ENCODE measurements around the gene PRDM16. TPM values are rescaled to one million over a fixed set of nuclear protein-coding genes. Genes with fewer than 3 reads are reported as not detected.

The PRDM16 gene
- total RNA-seq, 1 experiment from 2014 or later, result 5.3 TPM

DNA sequence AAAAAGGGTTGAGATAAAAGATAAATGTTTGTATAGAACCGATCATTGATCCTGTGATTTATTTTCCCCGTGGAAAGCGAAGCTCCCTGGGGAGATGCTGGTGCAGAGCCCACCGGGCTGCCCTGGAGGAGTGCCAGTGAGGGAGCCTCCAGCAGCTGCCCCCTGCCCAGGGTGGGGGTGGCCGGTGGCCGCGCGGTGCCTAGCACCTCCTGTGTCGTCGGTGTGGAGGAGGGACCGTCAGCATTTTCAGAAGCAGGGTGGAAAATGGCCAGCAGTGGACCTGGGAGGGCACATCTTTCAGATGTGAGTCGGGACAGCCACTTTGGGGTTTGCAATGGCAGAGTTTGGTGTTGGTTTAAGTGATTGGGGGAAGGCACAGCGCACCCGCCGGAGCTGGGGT, 164.0 kb downstream of the PRDM16 start:
- H3K9me3 ChIP-seq, result no peaks in the 10 kb centered on the region
- no peaks in the 10 kb centered on the region for H3K27me3 ChIP-seq (replicated peaks; ENCODE audit: control insufficient read depth, insufficient read depth, low read length)
- H3K4me1 Mint-ChIP-seq (ENCODE audit: low read depth, unreplicated experiment), result no peaks in the 10 kb centered on the region
- ChIA-PET POLR2A (no interaction called here), CTCF (no interaction called here)
- intact Hi-C loops (cut with micrococcal nuclease; ENCODE audit: unreplicated experiment), result no loop called here
- TF ChIP-seq, protein P1, sequence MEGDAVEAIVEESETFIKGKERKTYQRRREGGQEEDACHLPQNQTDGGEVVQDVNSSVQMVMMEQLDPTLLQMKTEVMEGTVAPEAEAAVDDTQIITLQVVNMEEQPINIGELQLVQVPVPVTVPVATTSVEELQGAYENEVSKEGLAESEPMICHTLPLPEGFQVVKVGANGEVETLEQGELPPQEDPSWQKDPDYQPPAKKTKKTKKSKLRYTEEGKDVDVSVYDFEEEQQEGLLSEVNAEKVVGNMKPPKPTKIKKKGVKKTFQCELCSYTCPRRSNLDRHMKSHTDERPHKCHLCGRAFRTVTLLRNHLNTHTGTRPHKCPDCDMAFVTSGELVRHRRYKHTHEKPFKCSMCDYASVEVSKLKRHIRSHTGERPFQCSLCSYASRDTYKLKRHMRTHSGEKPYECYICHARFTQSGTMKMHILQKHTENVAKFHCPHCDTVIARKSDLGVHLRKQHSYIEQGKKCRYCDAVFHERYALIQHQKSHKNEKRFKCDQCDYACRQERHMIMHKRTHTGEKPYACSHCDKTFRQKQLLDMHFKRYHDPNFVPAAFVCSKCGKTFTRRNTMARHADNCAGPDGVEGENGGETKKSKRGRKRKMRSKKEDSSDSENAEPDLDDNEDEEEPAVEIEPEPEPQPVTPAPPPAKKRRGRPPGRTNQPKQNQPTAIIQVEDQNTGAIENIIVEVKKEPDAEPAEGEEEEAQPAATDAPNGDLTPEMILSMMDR (IDR thresholded peaks at IDR 0.05; ENCODE audit: insufficient read depth in 1 of 2, low read depth in 1 of 2, low read length in 1 of 2, severe bottlenecking in 1 of 2, unreplicated experiment in 1 of 2), result no peak
- no peaks in the 10 kb centered on the region for H3K27me3 Mint-ChIP-seq (ENCODE audit: insufficient read depth, unreplicated experiment)
- no peaks in the 10 kb centered on the region for H3K4me1 ChIP-seq
- no peak overlapping the region for H3K4me3 ChIP-seq (ENCODE audit: low read depth, low read length)
- no peaks in the 10 kb centered on the region for H3K36me3 Mint-ChIP-seq (ENCODE audit: insufficient read depth, unreplicated experiment)
- no peaks in the 10 kb centered on the region for H3K9me3 Mint-ChIP-seq (ENCODE audit: unreplicated experiment)
- no peak overlapping the region for H3K27ac Mint-ChIP-seq (ENCODE audit: unreplicated experiment)
- no peak overlapping the region for H3K4me3 Mint-ChIP-seq (ENCODE audit: unreplicated experiment)
- no peak for DNase-seq
- H3K36me3 ChIP-seq (ENCODE audit: control insufficient read depth, insufficient read depth, low read length), result no peaks in the 10 kb centered on the region
- no TSS peak for BruUV-seq (replicated peaks)

DNA sequence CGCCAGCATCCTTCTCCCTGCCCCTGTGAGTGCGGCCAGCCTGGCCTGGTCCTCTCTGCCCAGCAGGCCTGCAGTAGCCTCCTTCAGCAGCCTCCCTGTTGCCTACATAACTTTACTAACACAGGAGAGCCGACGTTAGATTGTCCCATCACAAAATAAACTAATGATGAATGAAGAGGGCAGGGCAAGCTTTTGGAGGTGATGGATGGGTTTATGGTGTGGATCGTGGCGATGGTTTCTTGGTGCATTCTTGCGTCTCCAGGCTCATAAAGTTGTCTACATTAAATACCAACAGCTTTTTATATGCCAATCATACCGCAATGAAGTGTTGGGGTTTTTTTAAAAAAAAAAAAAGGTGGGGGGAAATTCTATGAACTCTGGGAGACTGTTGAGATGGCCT, 164.5 kb downstream of the PRDM16 start:
- Mint-ChIP-seq H3K4me3 (ENCODE audit: unreplicated experiment) (no peak overlapping the region), H3K9me3 (ENCODE audit: unreplicated experiment) (no peaks in the 10 kb centered on the region), H3K4me1 (ENCODE audit: low read depth, unreplicated experiment) (no peaks in the 10 kb centered on the region), H3K27ac (ENCODE audit: unreplicated experiment) (no peak overlapping the region), H3K36me3 (ENCODE audit: insufficient read depth, unreplicated experiment) (no peaks in the 10 kb centered on the region), H3K27me3 (ENCODE audit: insufficient read depth, unreplicated experiment) (no peaks in the 10 kb centered on the region)
- Histone ChIP-seq H3K9me3 (no peaks in the 10 kb centered on the region), H3K27me3 (replicated peaks; ENCODE audit: control insufficient read depth, insufficient read depth, low read length) (no peaks in the 10 kb centered on the region), H3K36me3 (ENCODE audit: control insufficient read depth, insufficient read depth, low read length) (no peaks in the 10 kb centered on the region), H3K4me3 (ENCODE audit: low read depth, low read length) (no peak overlapping the region), H3K4me1 (no peaks in the 10 kb centered on the region)
- BruUV-seq (replicated peaks), result no TSS peak
- no peak for DNase-seq
- intact Hi-C loops (cut with micrococcal nuclease; ENCODE audit: unreplicated experiment), result no loop called here
- TF ChIP-seq, protein P1 (IDR thresholded peaks at IDR 0.05; ENCODE audit: insufficient read depth in 1 of 2, low read depth in 1 of 2, low read length in 1 of 2, severe bottlenecking in 1 of 2, unreplicated experiment in 1 of 2), result no peak
- POLR2A ChIA-PET, result no interaction called here
- CTCF ChIA-PET, result no interaction called here

DNA sequence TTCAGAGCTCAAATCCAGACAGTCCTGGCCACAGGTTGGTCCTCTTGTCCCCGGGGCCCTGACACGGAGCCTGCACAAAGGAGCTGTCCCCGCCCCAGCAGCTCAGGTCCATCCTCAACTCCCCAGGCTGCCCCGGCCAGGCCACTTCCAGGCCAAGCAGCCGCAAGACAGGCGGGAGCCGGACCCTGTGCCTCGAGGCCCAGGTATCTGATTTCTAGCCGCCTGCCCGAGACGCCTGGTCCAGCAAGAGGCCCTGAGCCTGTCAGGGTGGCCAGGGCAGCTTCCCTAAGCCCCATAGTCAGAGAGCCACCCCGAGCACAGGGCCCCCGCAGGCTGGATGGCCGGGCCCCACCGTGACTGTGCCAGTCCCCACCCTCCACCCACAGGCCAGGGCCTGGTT, 165.3 kb downstream of the PRDM16 start:
- Histone ChIP-seq H3K36me3 (ENCODE audit: control insufficient read depth, insufficient read depth, low read length) (no peaks in the 10 kb centered on the region), H3K9me3 (no peaks in the 10 kb centered on the region), H3K4me1 (no peaks in the 10 kb centered on the region), H3K4me3 (ENCODE audit: low read depth, low read length) (no peak overlapping the region), H3K27me3 (replicated peaks; ENCODE audit: control insufficient read depth, insufficient read depth, low read length) (no peaks in the 10 kb centered on the region)
- H3K27me3 Mint-ChIP-seq (ENCODE audit: insufficient read depth, unreplicated experiment), result no peaks in the 10 kb centered on the region
- intact Hi-C loops (cut with micrococcal nuclease; ENCODE audit: unreplicated experiment), result no loop called here
- no peak overlapping the region for H3K27ac Mint-ChIP-seq (ENCODE audit: unreplicated experiment)
- H3K4me1 Mint-ChIP-seq (ENCODE audit: low read depth, unreplicated experiment), result no peaks in the 10 kb centered on the region
- H3K9me3 Mint-ChIP-seq (ENCODE audit: unreplicated experiment), result no peaks in the 10 kb centered on the region
- no peaks in the 10 kb centered on the region for H3K36me3 Mint-ChIP-seq (ENCODE audit: insufficient read depth, unreplicated experiment)
- TF ChIP-seq, protein P1 (IDR thresholded peaks at IDR 0.05; ENCODE audit: insufficient read depth in 1 of 2, low read depth in 1 of 2, low read length in 1 of 2, severe bottlenecking in 1 of 2, unreplicated experiment in 1 of 2), result no peak
- ChIA-PET POLR2A (no interaction called here), CTCF (no interaction called here)
- no peak overlapping the region for H3K4me3 Mint-ChIP-seq (ENCODE audit: unreplicated experiment)
- DNase-seq, result no peak
- BruUV-seq (replicated peaks), result no TSS peak
